SH-SY5Y (cell line): ENCODE results near the gene DLG2.

ENCODE experiments used
- GATA2 ChIP-seq: IDR thresholded peaks from 2 replicates; pipeline ENCODE4 v1.6.1; 2011; ENCODE audit warnings: mild to moderate bottlenecking, low read depth, low read length
- GATA3 ChIP-seq: IDR thresholded peaks from 2 replicates; pipeline ENCODE4 v1.6.1; 2011; ENCODE audit warnings: low read depth, mild to moderate bottlenecking, low read length, moderate library complexity

- no peak for TF ChIP-seq GATA2
- no peak for TF ChIP-seq GATA3
Measured at GRCh38 chr11:84722583-84723108, 904.5 kb downstream of the DLG2 start.
